IPS-18c (cell line): ENCODE data around the gene CDH13.

ENCODE experiments used
- H3K4me3 ChIP-seq: 2 replicates; pipeline ENCODE4 v1.7.0; 2013; ENCODE audit warnings: low read depth, mild to moderate bottlenecking, low read length, moderate library complexity; ENCODE audit not compliant: insufficient read depth
- H3K9me3 ChIP-seq: one replicate; pipeline ENCODE4 v1.6.1; 2013; ENCODE audit warnings: mild to moderate bottlenecking, low read length, moderate library complexity; ENCODE audit not compliant: control insufficient read depth, insufficient read depth

The CDH13 gene

GRCh38 chr16:83776944-83777343, 1150.2 kb downstream of the CDH13 start:
- Histone ChIP-seq H3K9me3 (no peaks in the 10 kb centered on the region), H3K4me3 (no peak overlapping the region)

DNA sequence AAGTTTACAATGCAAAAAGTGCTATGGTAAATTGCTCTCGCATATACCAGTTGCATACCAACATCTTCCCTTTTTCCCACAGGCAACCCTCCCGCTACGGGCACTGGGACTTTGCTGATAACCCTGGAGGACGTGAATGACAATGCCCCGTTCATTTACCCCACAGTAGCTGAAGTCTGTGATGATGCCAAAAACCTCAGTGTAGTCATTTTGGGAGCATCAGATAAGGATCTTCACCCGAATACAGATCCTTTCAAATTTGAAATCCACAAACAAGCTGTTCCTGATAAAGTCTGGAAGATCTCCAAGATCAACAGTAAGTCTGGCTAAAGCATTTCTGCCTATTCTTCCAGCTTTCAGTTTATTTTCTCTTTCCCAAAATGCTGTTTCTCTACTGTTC, 1153.1 kb downstream of the CDH13 start:
- H3K4me3 ChIP-seq, result no peak overlapping the region
- H3K9me3 ChIP-seq, result no peaks in the 10 kb centered on the region

GRCh38 chr16:83785455-83785854, 1158.7 kb downstream of the CDH13 start:
- Histone ChIP-seq H3K9me3 (no peaks in the 10 kb centered on the region), H3K4me3 (no peak overlapping the region)

DNA sequence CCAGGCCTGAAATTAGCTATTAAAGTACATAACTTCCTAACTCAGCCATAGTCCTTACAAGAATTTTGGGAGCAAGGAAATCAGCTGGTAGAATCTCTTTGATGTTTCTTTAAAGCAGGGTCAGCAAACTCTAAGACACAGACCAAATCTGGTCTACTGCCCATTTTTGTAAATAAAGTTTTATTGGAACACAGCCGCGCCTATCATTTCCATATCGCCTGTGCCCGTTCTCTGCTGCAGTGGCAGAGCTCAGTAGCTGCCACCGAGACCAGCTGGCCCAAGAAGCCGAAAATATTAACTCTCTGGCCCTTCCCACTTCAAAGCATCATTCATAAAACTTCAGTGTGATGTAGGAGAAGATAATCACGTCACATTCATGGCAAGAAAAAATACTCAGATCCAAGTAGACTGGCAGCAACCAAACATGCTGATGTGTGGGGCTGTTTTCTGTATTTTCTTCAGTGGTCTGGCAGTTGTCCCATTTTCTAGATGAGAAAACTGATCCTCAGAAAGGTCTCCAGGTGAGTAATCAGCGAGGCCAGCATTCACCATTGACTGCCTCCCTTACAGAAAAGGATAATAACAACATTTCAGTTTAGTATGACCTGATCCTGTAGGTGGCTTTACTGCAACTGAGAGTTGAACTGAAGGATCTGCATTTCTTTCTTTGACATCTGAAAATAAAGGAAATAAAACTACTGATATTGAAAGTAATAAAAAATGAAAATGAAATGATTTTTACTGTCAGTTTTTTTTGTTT, 1163.1 kb downstream of the CDH13 start:
- H3K4me3 ChIP-seq, result no peak overlapping the region
- no peaks in the 10 kb centered on the region for H3K9me3 ChIP-seq

GRCh38 chr16:83791916-83792315, 1165.1 kb downstream of the CDH13 start:
- H3K9me3 ChIP-seq, result no peaks in the 10 kb centered on the region

DNA sequence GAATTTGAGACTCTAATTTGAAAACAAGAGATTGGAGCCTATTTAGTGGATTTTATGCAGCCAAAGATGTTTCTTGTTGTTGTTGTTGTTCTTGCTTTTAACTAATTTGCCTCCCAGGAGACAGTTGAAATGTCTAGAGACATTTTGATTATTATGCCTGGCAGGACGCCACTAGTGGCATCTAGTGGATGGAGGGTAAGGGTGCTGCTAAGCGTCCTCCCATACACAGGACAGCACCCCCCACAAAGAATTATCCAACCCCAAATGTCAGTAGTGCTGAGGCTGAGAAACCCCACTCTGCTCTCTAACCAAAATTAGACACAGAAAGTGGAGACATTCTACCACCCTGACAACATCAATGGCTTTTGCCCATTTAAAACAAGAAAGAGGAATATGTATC, 1165.6 kb downstream of the CDH13 start:
- Histone ChIP-seq H3K9me3 (no peaks in the 10 kb centered on the region), H3K4me3 (no peak overlapping the region)

More at GRCh38 chr16:83791916-83792315, 1165.1 kb downstream of the CDH13 start:
- H3K4me3 ChIP-seq, result no peak overlapping the region

DNA sequence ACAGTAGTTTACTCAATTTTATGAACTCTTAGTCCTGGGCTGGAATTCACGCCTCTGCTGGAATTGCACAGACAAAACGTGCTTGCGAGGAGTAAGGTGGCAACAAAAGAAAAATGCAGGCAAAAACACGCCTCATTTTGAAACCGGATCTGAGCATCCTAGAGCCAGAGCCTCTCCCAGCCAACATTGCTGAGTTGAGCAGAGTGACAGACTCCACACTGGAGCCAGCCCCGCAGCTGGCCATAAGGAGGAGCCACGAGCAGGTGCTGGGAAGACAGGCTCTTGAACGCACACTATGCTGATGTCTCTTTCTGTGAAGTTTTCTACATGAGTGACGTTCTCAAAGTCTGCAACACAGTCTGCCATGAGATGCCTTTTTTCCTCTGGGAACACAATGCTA, 1166.4 kb downstream of the CDH13 start:
- Histone ChIP-seq H3K9me3 (no peaks in the 10 kb centered on the region), H3K4me3 (no peak overlapping the region)

- Histone ChIP-seq H3K9me3 (no peaks in the 10 kb centered on the region), H3K4me3 (no peak overlapping the region)
Measured at GRCh38 chr16:83794860-83795554, 1168.2 kb downstream of the CDH13 start.

GRCh38 chr16:83797013-83797412, 1170.2 kb downstream of the CDH13 start:
- Histone ChIP-seq H3K4me3 (no peak overlapping the region), H3K9me3 (no peaks in the 10 kb centered on the region)

GRCh38 chr16:83799336-83799735, 1172.6 kb downstream of the CDH13 start:
- H3K9me3 ChIP-seq, result peaks cover 2% of the 10 kb centered on the region
- no peak overlapping the region for H3K4me3 ChIP-seq

DNA sequence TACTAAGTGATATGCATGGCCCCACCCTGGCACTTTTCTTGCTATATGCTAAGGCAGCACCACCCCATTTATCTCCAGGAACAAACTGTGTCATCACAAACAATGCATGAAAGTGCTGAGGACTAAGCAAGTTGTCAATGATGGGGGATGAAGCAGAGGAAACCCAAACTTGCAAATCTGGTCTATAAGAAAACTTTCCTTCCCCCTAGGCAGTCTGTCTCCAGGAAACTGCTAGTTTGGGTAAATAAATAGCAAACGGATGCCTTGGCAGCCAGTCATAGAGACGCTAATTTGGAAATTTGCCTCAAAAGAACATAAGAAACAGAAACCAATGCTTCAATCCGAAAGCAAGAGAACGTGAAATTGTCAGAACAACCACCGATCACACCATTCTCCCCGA, 1175.4 kb downstream of the CDH13 start:
- peaks cover 6% of the 10 kb centered on the region for H3K9me3 ChIP-seq
- H3K4me3 ChIP-seq, result no peak overlapping the region

DNA sequence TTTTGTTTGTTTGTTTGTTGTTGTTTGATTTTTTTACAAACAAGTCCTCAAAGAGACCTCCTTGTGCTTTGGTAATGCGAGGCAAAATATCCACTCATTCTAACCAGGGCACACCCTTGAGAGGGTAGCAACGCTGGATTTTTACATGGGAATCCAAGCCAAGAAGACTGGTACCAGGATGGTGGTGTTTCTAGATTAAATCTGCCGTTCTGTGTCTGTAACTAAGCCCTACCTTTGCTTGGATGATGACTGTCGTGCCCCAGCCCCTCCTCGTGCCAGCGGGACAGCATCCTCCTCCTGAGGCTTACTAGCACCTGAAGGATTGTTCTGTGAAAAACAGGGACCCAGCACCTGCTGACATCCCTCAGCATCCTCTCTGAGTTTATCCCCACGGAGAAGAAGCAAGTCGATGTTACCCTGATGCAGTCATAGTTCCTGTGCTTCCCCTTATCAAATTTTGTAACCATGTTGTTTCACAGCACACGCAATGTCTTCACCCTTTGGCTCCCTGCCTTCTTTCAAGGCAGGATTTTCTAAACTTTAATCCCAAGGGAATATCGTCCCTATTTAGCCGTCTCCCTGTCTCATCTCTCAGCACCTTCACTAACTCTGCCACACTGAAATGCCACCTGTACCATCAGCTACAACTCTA, 1175.9 kb downstream of the CDH13 start:
- Histone ChIP-seq H3K4me3 (no peak overlapping the region), H3K9me3 (peaks cover 6% of the 10 kb centered on the region)

DNA sequence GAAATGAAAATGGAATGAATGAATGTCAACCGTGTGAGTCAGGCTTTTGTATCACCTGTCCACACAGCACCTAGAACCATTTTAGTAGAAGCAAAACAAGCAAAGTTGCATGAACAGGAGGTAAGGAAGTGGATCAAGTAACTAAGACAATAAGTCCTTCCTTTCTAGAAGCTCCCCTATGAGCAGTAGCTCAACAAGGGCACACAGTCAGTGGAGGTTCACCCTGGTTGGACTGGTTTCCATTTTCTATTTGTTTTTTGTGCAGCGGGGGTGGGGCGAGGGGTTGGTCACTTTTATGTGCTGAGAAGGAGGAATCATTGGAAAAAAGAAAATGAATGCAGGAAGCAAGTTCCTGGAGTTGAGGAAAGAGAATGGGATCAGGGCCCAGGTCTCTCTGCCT, 1177.0 kb downstream of the CDH13 start:
- Histone ChIP-seq H3K4me3 (no peak overlapping the region), H3K9me3 (peaks cover 6% of the 10 kb centered on the region)

DNA sequence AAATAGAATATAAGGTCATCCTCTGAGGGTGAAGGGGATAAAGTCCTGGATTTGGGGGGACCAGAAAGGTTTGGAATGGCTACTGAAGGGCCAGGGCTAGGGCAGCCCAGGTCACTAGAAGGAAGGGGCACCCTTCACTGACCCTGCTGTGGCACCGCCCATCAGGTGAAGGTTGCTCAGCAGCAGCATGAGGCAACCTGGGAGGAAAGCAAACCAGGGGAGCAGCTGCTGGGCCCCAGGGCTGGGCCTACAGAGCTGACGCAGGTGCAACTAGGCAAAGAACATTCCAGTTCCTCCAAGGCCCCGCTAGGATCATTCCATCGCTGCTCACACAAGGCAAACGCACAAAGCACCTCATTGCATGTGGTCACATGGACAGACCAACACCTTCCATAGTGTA, 1177.6 kb downstream of the CDH13 start:
- H3K9me3 ChIP-seq, result peaks cover 6% of the 10 kb centered on the region
- no peak overlapping the region for H3K4me3 ChIP-seq

GRCh38 chr16:83806036-83806435, 1179.3 kb downstream of the CDH13 start:
- Histone ChIP-seq H3K4me3 (no peak overlapping the region), H3K9me3 (peaks cover 6% of the 10 kb centered on the region)

DNA sequence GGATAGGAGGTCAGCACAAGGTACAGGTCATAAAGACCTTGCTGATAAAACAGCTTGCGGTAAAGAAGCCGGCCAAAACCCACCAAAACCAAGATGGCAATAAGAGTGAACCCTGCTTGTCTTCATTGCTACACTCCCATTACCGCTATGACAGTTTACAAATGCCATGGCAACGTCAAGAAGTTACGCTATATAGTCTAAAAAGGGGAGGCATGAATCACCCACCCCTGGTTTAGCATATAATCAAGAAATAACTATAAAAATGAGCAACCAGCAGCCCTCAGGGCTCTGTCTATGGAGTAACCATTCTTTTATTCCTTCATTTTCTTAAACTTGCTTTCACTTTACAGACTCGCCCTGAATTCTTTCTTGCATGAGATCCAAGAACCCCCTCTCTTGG, 1180.0 kb downstream of the CDH13 start:
- H3K4me3 ChIP-seq, result no peak overlapping the region
- peaks cover 6% of the 10 kb centered on the region for H3K9me3 ChIP-seq

DNA sequence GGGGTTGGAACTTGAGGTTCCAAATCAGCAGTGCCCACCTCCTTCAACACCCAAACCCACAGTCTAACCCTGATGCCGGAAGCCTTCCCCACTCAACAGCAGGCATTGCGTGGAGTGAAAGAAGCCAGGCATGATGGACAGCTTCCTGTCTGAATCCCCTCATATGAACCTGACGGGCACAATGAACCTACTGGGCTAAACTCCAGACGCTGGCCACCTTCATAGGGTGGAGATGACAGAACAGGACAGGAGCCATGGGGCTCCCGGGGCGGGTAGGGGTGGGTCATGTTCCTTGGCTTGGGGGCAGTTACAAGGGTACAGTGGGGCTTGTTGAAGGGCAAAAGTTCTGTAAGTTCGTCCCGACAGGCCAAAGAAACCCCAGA, 1180.5 kb downstream of the CDH13 start:
- Histone ChIP-seq H3K4me3 (no peak overlapping the region), H3K9me3 (peaks cover 6% of the 10 kb centered on the region)
